ENCODE data around the gene SLC7A9. TPM values are rescaled to one million over a fixed set of nuclear protein-coding genes. Genes with fewer than 3 reads are reported as not detected.

SLC7A9 gene
- polyA plus RNA-seq (0.06 to 0.31 TPM (median 0.20 TPM) in 3 replicates), polyA minus RNA-seq (0.20 to 0.90 TPM (median 0.40 TPM) in 3 replicates)
- polyA plus RNA-seq (2011; ENCODE audit: low read depth), result not detected
- 0.07 TPM in 1 of 2 replicates, not detected in the other for polyA plus RNA-seq (2011; cell fraction: cytosol; rRNA removed)
- polyA plus RNA-seq (2011; cell fraction: nucleus; rRNA removed), result 0.83 and 1.7 TPM in 2 replicates
- 0.24 TPM in 1 of 2 replicates, not detected in the other for polyA plus RNA-seq (2012; ENCODE audit: low replicate concordance)
- polyA minus RNA-seq (2011; cell fraction: cytosol; rRNA and poly(A)+ RNA removed), result not detected
- 0.63 TPM in 1 of 2 replicates, not detected in the other for polyA minus RNA-seq (2011; cell fraction: nucleus; rRNA and poly(A)+ RNA removed)

GRCh38 chr19:32869369-32869965 is at the start of gene SLC7A9:
Gene SLC7A9, minus strand, starts transcription at chr19:32869767. Its CDS starts 1,233 bp downstream, at chr19:32868534.
- Histone ChIP-seq H3K27me3 (ENCODE audit: control insufficient read depth, extremely low read depth, insufficient read depth, low read length) (no peaks in the 10 kb centered on the region), H4K20me1 (ENCODE audit: control insufficient read depth, extremely low read depth, insufficient read depth, low read length) (no peaks in the 10 kb centered on the region), H3K36me3 (ENCODE audit: control insufficient read depth in 2 of 2, extremely low read depth in 1 of 2, insufficient read depth in 2 of 2, low read length in 2 of 2) (no peaks in the 10 kb centered on the region), H3K9me1 (ENCODE audit: control insufficient read depth, extremely low read depth, insufficient read depth, low read length) (no peaks in the 10 kb centered on the region), H3K9me3 (ENCODE audit: control insufficient read depth, low read depth, low read length) (no peaks in the 10 kb centered on the region), H2AFZ (ENCODE audit: control insufficient read depth, low read length) (no peak within 1 kb of the TSS), H3K4me1 (ENCODE audit: control insufficient read depth, extremely low read depth, insufficient read depth, low read length) (no peaks in the 10 kb centered on the region), H3K79me2 (ENCODE audit: control insufficient read depth, insufficient read depth, low read length) (no peaks in the 10 kb centered on the region), H3K27ac (ENCODE audit: control insufficient read depth, insufficient read depth, low read length) (no peak within 1 kb of the TSS), H3K4me3 (ENCODE audit: control insufficient read depth in 2 of 3, extremely low read depth in 1 of 3, insufficient read depth in 2 of 3, low read depth in 1 of 3, low read length in 3 of 3) (no peak within 1 kb of the TSS), H3K9ac (ENCODE audit: control insufficient read depth, extremely low read depth, insufficient read depth, low read length) (no peak within 1 kb of the TSS), H3K4me2 (ENCODE audit: control insufficient read depth, extremely low read depth, insufficient read depth, low read depth, low read length) (no peak within 1 kb of the TSS)
- TF ChIP-seq CTCF (optimal IDR thresholded peaks at IDR 0.05 in 1 of 3, IDR thresholded peaks at IDR 0.05 in 1 of 3, conservative IDR thresholded peaks at IDR 0.05 in 1 of 3; ENCODE audit: extremely low read depth in 1 of 3, insufficient read depth in 2 of 3, low read length in 3 of 3) (no peak), EZH2 (IDR thresholded peaks at IDR 0.05; ENCODE audit: low read length) (no peak)
- DNase-seq (ENCODE audit: low read depth, low spot score) (no peak), FAIRE-seq (no peak)
- dilution Hi-C loops (cut with MboI; ENCODE audit: extremely low pct_ligation_motif_present, low sequenced_read_pairs), result no loop called here

GRCh38 chr19:32919365-32919764 is 49.8 kb upstream of the SLC7A9 start:
- no peak overlapping the region for H3K9ac ChIP-seq (ENCODE audit: control insufficient read depth, extremely low read depth, insufficient read depth, low read length)
- H2AFZ ChIP-seq (ENCODE audit: control insufficient read depth, low read length), result no peak overlapping the region
- H3K36me3 ChIP-seq (ENCODE audit: control insufficient read depth in 2 of 2, extremely low read depth in 1 of 2, insufficient read depth in 2 of 2, low read length in 2 of 2), result peaks cover 3 to 7% of the 10 kb centered on the region in 2 experiments
- no peak for TF ChIP-seq EZH2 (IDR thresholded peaks at IDR 0.05; ENCODE audit: low read length)
- no peak for TF ChIP-seq CTCF (optimal IDR thresholded peaks at IDR 0.05 in 1 of 3, IDR thresholded peaks at IDR 0.05 in 1 of 3, conservative IDR thresholded peaks at IDR 0.05 in 1 of 3; ENCODE audit: extremely low read depth in 1 of 3, insufficient read depth in 2 of 3, low read length in 3 of 3)
- H3K27me3 ChIP-seq (ENCODE audit: control insufficient read depth, extremely low read depth, insufficient read depth, low read length), result no peaks in the 10 kb centered on the region
- DNase-seq (ENCODE audit: low read depth, low spot score) (no peak), FAIRE-seq (no peak)
- no peak overlapping the region for H3K4me3 ChIP-seq (ENCODE audit: control insufficient read depth in 2 of 3, extremely low read depth in 1 of 3, insufficient read depth in 2 of 3, low read depth in 1 of 3, low read length in 3 of 3)
- H3K4me2 ChIP-seq (ENCODE audit: control insufficient read depth, extremely low read depth, insufficient read depth, low read depth, low read length), result no peak overlapping the region
- H3K4me1 ChIP-seq (ENCODE audit: control insufficient read depth, extremely low read depth, insufficient read depth, low read length), result no peaks in the 10 kb centered on the region
- H3K9me1 ChIP-seq (ENCODE audit: control insufficient read depth, extremely low read depth, insufficient read depth, low read length), result no peaks in the 10 kb centered on the region
- no peak overlapping the region for H3K27ac ChIP-seq (ENCODE audit: control insufficient read depth, insufficient read depth, low read length)
- H3K9me3 ChIP-seq (ENCODE audit: control insufficient read depth, low read depth, low read length), result no peaks in the 10 kb centered on the region
- H3K79me2 ChIP-seq (ENCODE audit: control insufficient read depth, insufficient read depth, low read length), result no peaks in the 10 kb centered on the region
- no peaks in the 10 kb centered on the region for H4K20me1 ChIP-seq (ENCODE audit: control insufficient read depth, extremely low read depth, insufficient read depth, low read length)
- dilution Hi-C loops (cut with MboI; ENCODE audit: extremely low pct_ligation_motif_present, low sequenced_read_pairs), result no loop called here

Data from keratinocyte (primary cell).